NCI-H460 (cell line): ENCODE measurements around the gene TRIP13. TPM values are rescaled to one million over a fixed set of nuclear protein-coding genes. Genes with fewer than 3 reads are reported as not detected.
"Not testable (repeated sequence)": the region's sequence is repeated elsewhere in the genome, so short reads cannot be mapped to it uniquely, and the experiment has no call there.

Experiments
- DNase-seq: peaks from one replicate; pipeline ENCODE4 v3.0.0-alpha.2; 2016; ENCODE audit warnings: low read depth; ENCODE audit errors: extremely low read depth
- total RNA-seq: library from RNA; depleted of rRNA; stranded (reverse); fragments of >200 nt; shearing (Covaris generic); gene quantifications from 2 replicates; pipeline ENCODE4 v1.2.3, GENCODE V29; 2014

Gene TRIP13
- total RNA-seq, 1 experiment from 2014 or later, result 35.1 TPM

GRCh38 chr5:871596-872298, 20.9 kb upstream of the TRIP13 start:
- DNase-seq, result no peak

GRCh38 chr5:872301-872700, 20.4 kb upstream of the TRIP13 start:
- no peak for DNase-seq

- DNase-seq, result no peak
Observed at GRCh38 chr5:873328-873727, 19.4 kb upstream of the TRIP13 start.

GRCh38 chr5:875931-876330, 16.8 kb upstream of the TRIP13 start:
- DNase-seq, result no peak

- DNase-seq, result no peak
Observed at GRCh38 chr5:876398-877365, 16.0 kb upstream of the TRIP13 start.

- no peak for DNase-seq
Observed at GRCh38 chr5:878125-878524, 14.6 kb upstream of the TRIP13 start.

GRCh38 chr5:878677-879076, 14.0 kb upstream of the TRIP13 start:
- not testable (repeated sequence) for DNase-seq

- DNase-seq, result no peak
Observed at GRCh38 chr5:880816-881550, 11.7 kb upstream of the TRIP13 start.

GRCh38 chr5:881551-881935, 11.1 kb upstream of the TRIP13 start:
- no peak for DNase-seq

- DNase-seq, result no peak
Observed at GRCh38 chr5:882253-883183, 10.2 kb upstream of the TRIP13 start.

- DNase-seq, result no peak
Observed at GRCh38 chr5:883475-884181, 9.1 kb upstream of the TRIP13 start.

- no peak for DNase-seq
Observed at GRCh38 chr5:884345-885126, 8.1 kb upstream of the TRIP13 start.

- DNase-seq, result no peak
Observed at GRCh38 chr5:885127-885442, 7.6 kb upstream of the TRIP13 start.

GRCh38 chr5:885529-885928, 7.2 kb upstream of the TRIP13 start:
- DNase-seq, result no peak

GRCh38 chr5:886036-886435, 6.6 kb upstream of the TRIP13 start:
- DNase-seq, result no peak

- no peak for DNase-seq
Observed at GRCh38 chr5:886716-887325, 5.9 kb upstream of the TRIP13 start.

- no peak for DNase-seq
Observed at GRCh38 chr5:887947-888637, 4.6 kb upstream of the TRIP13 start.

GRCh38 chr5:888638-889035, 4.0 kb upstream of the TRIP13 start:
- DNase-seq, result no peak
